ENCODE measurements around the gene PDIA4.
A peak's percentile ranks its signal among the peaks of the same experiment; 100 is the strongest.
"Not testable (repeated sequence)": the region's sequence is repeated elsewhere in the genome, so short reads cannot be mapped to it uniquely, and the experiment has no call there.

Gene PDIA4

GRCh38 chr7:149027055-149027454 lies 1.2 kb downstream of the PDIA4 start:
- no peak for TF ChIP-seq POLR2AphosphoS5 (IDR thresholded peaks at IDR 0.05; ENCODE audit: low read depth, low read length)
- no peak for TF ChIP-seq POLR2A (IDR thresholded peaks at IDR 0.05; ENCODE audit: low read depth, low read length)
- TF ChIP-seq TAF1 (IDR thresholded peaks at IDR 0.05; ENCODE audit: borderline replicate concordance, low read depth, low read length): no peak
- peak; percentile 66 for FAIRE-seq
- DNase-seq (ENCODE audit: insufficient read length): no peak

- FAIRE-seq (no peak), DNase-seq (ENCODE audit: insufficient read length) (no peak)
- no peak for TF ChIP-seq POLR2AphosphoS5 (IDR thresholded peaks at IDR 0.05; ENCODE audit: low read depth, low read length)
- TF ChIP-seq TAF1 (IDR thresholded peaks at IDR 0.05; ENCODE audit: borderline replicate concordance, low read depth, low read length): no peak
- TF ChIP-seq POLR2A (IDR thresholded peaks at IDR 0.05; ENCODE audit: low read depth, low read length): no peak
Observed at GRCh38 chr7:149023662-149024061, 4.6 kb downstream of the PDIA4 start.

GRCh38 chr7:149022756-149023360 lies 5.4 kb downstream of the PDIA4 start:
- FAIRE-seq (no peak), DNase-seq (ENCODE audit: insufficient read length) (no peak)
- no peak for TF ChIP-seq POLR2AphosphoS5 (IDR thresholded peaks at IDR 0.05; ENCODE audit: low read depth, low read length)
- no peak for TF ChIP-seq POLR2A (IDR thresholded peaks at IDR 0.05; ENCODE audit: low read depth, low read length)
- no peak for TF ChIP-seq TAF1 (IDR thresholded peaks at IDR 0.05; ENCODE audit: borderline replicate concordance, low read depth, low read length)

GRCh38 chr7:149021725-149022062 lies 6.6 kb downstream of the PDIA4 start:
- DNase-seq (ENCODE audit: insufficient read length): no peak
- peak; percentile 33 for FAIRE-seq
- TF ChIP-seq POLR2AphosphoS5 (IDR thresholded peaks at IDR 0.05; ENCODE audit: low read depth, low read length) (no peak), TAF1 (IDR thresholded peaks at IDR 0.05; ENCODE audit: borderline replicate concordance, low read depth, low read length) (no peak), POLR2A (IDR thresholded peaks at IDR 0.05; ENCODE audit: low read depth, low read length) (no peak)

- TF ChIP-seq POLR2A (IDR thresholded peaks at IDR 0.05; ENCODE audit: low read depth, low read length) (no peak), POLR2AphosphoS5 (IDR thresholded peaks at IDR 0.05; ENCODE audit: low read depth, low read length) (no peak), TAF1 (IDR thresholded peaks at IDR 0.05; ENCODE audit: borderline replicate concordance, low read depth, low read length) (no peak)
- FAIRE-seq (no peak), DNase-seq (ENCODE audit: insufficient read length) (no peak)
Observed at GRCh38 chr7:149020483-149020882, 7.8 kb downstream of the PDIA4 start.

GRCh38 chr7:149016876-149017275 lies 11.4 kb downstream of the PDIA4 start:
- TF ChIP-seq TAF1 (IDR thresholded peaks at IDR 0.05; ENCODE audit: borderline replicate concordance, low read depth, low read length) (no peak), POLR2A (IDR thresholded peaks at IDR 0.05; ENCODE audit: low read depth, low read length) (no peak), POLR2AphosphoS5 (IDR thresholded peaks at IDR 0.05; ENCODE audit: low read depth, low read length) (no peak)
- no peak for FAIRE-seq
- no peak for DNase-seq (ENCODE audit: insufficient read length)

GRCh38 chr7:149014309-149014708 lies 14.0 kb downstream of the PDIA4 start:
- no peak for TF ChIP-seq POLR2AphosphoS5 (IDR thresholded peaks at IDR 0.05; ENCODE audit: low read depth, low read length)
- no peak for TF ChIP-seq POLR2A (IDR thresholded peaks at IDR 0.05; ENCODE audit: low read depth, low read length)
- no peak for TF ChIP-seq TAF1 (IDR thresholded peaks at IDR 0.05; ENCODE audit: borderline replicate concordance, low read depth, low read length)
- no peak for FAIRE-seq

GRCh38 chr7:149013876-149014275 lies 14.4 kb downstream of the PDIA4 start:
- DNase-seq (ENCODE audit: insufficient read length): no peak
- no peak for FAIRE-seq
- TF ChIP-seq POLR2A (IDR thresholded peaks at IDR 0.05; ENCODE audit: low read depth, low read length) (no peak), POLR2AphosphoS5 (IDR thresholded peaks at IDR 0.05; ENCODE audit: low read depth, low read length) (no peak), TAF1 (IDR thresholded peaks at IDR 0.05; ENCODE audit: borderline replicate concordance, low read depth, low read length) (no peak)

More at GRCh38 chr7:149014309-149014708, 14.0 kb downstream of the PDIA4 start:
- DNase-seq (ENCODE audit: insufficient read length): no peak

- DNase-seq (ENCODE audit: insufficient read length); FAIRE-seq: not testable (repeated sequence)
Observed at GRCh38 chr7:149012730-149013129, 15.6 kb downstream of the PDIA4 start.

- DNase-seq (ENCODE audit: insufficient read length) (no peak), FAIRE-seq (no peak)
- TF ChIP-seq POLR2AphosphoS5 (IDR thresholded peaks at IDR 0.05; ENCODE audit: low read depth, low read length): no peak
- no peak for TF ChIP-seq POLR2A (IDR thresholded peaks at IDR 0.05; ENCODE audit: low read depth, low read length)
- no peak for TF ChIP-seq TAF1 (IDR thresholded peaks at IDR 0.05; ENCODE audit: borderline replicate concordance, low read depth, low read length)
Observed at GRCh38 chr7:149011491-149011890, 16.8 kb downstream of the PDIA4 start.

- no peak for FAIRE-seq
- no peak for DNase-seq (ENCODE audit: insufficient read length)
- TF ChIP-seq TAF1 (IDR thresholded peaks at IDR 0.05; ENCODE audit: borderline replicate concordance, low read depth, low read length) (no peak), POLR2AphosphoS5 (IDR thresholded peaks at IDR 0.05; ENCODE audit: low read depth, low read length) (no peak), POLR2A (IDR thresholded peaks at IDR 0.05; ENCODE audit: low read depth, low read length) (no peak)
Observed at GRCh38 chr7:149010451-149010850, 17.9 kb downstream of the PDIA4 start.

- TF ChIP-seq TAF1 (IDR thresholded peaks at IDR 0.05; ENCODE audit: borderline replicate concordance, low read depth, low read length): no peak
- TF ChIP-seq POLR2A (IDR thresholded peaks at IDR 0.05; ENCODE audit: low read depth, low read length): no peak
- TF ChIP-seq POLR2AphosphoS5 (IDR thresholded peaks at IDR 0.05; ENCODE audit: low read depth, low read length): no peak
- no peak for DNase-seq (ENCODE audit: insufficient read length)
- FAIRE-seq: no peak
Observed at GRCh38 chr7:149009527-149009926, 18.8 kb downstream of the PDIA4 start.

GRCh38 chr7:149007611-149008010 lies 20.7 kb downstream of the PDIA4 start:
- FAIRE-seq (no peak), DNase-seq (ENCODE audit: insufficient read length) (no peak)
- TF ChIP-seq POLR2A (IDR thresholded peaks at IDR 0.05; ENCODE audit: low read depth, low read length): no peak
- TF ChIP-seq POLR2AphosphoS5 (IDR thresholded peaks at IDR 0.05; ENCODE audit: low read depth, low read length): no peak
- no peak for TF ChIP-seq TAF1 (IDR thresholded peaks at IDR 0.05; ENCODE audit: borderline replicate concordance, low read depth, low read length)

All from GM12892 (cell line).